HG02798 (cell line): Measurements from ENCODE around the gene SAV1.

Experiments used
- ATAC-seq: cut with Tn5 transposase; IDR thresholded peaks from one replicate; pipeline ENCODE4 v1.9.1; 2021; ENCODE audit warnings: mild to moderate bottlenecking; ENCODE audit not compliant: unreplicated experiment, poor library complexity

SAV1 gene

GRCh38 chr14:50610465-50610864 is 57.6 kb downstream of the SAV1 start:
- no peak for ATAC-seq

- ATAC-seq = no peak
These were observed 59.7 kb downstream of the SAV1 start for GRCh38 chr14:50608302-50608851.

- no peak for ATAC-seq
These were observed 60.3 kb downstream of the SAV1 start for GRCh38 chr14:50607761-50608160.

- ATAC-seq = no peak
These were observed 60.9 kb downstream of the SAV1 start for GRCh38 chr14:50607181-50607580.

- ATAC-seq = no peak
These were observed 61.6 kb downstream of the SAV1 start for GRCh38 chr14:50606468-50606867.

GRCh38 chr14:50605766-50606165 is 62.3 kb downstream of the SAV1 start:
- ATAC-seq = no peak

- ATAC-seq = no peak
These were observed 64.5 kb downstream of the SAV1 start for GRCh38 chr14:50603565-50603964.

- ATAC-seq = no peak
These were observed 66.1 kb downstream of the SAV1 start for GRCh38 chr14:50602035-50602434.

GRCh38 chr14:50601394-50601793 is 66.7 kb downstream of the SAV1 start:
- ATAC-seq = no peak

- no peak for ATAC-seq
These were observed 67.3 kb downstream of the SAV1 start for GRCh38 chr14:50600849-50601248.

GRCh38 chr14:50599700-50600444 is 68.2 kb downstream of the SAV1 start:
- ATAC-seq = no peak

- no peak for ATAC-seq
These were observed 69.3 kb downstream of the SAV1 start for GRCh38 chr14:50598765-50599164.

GRCh38 chr14:50594577-50595316 is 73.4 kb downstream of the SAV1 start:
- ATAC-seq = no peak

GRCh38 chr14:50590464-50590863 is 77.6 kb downstream of the SAV1 start:
- ATAC-seq = no peak
